SKM-1 (cell line): ENCODE results near the gene PCNX1.

Source experiments
- DNase-seq: peaks from one replicate; lab custom pipeline; 2025; ENCODE audit not compliant: unreplicated experiment; lab: John Stamatoyannopoulos, UW

The PCNX1 gene

GRCh38 chr14:71070169-71070568 lies 162.9 kb downstream of the PCNX1 start:
- no peak for DNase-seq

GRCh38 chr14:71071042-71071441 lies 163.8 kb downstream of the PCNX1 start:
- DNase-seq, result no peak

GRCh38 chr14:71076462-71077092 lies 169.3 kb downstream of the PCNX1 start:
- DNase-seq, result no peak

GRCh38 chr14:71078500-71078899 lies 171.2 kb downstream of the PCNX1 start:
- no peak for DNase-seq

- no peak for DNase-seq
Observed at GRCh38 chr14:71086567-71086966, 179.3 kb downstream of the PCNX1 start.

GRCh38 chr14:71089971-71090370 lies 182.7 kb downstream of the PCNX1 start:
- DNase-seq, result no peak

GRCh38 chr14:71094722-71095121 lies 187.5 kb downstream of the PCNX1 start:
- DNase-seq, result no peak

GRCh38 chr14:71096947-71097346 lies 189.7 kb downstream of the PCNX1 start:
- DNase-seq, result no peak

- DNase-seq, result peak; percentile 5
Observed at GRCh38 chr14:71103662-71104484, 196.6 kb downstream of the PCNX1 start.

GRCh38 chr14:71105177-71105576 lies 197.9 kb downstream of the PCNX1 start:
- DNase-seq, result no peak

GRCh38 chr14:71107921-71108320 lies 200.7 kb downstream of the PCNX1 start:
- no peak for DNase-seq

GRCh38 chr14:71108398-71109119 lies 201.3 kb downstream of the PCNX1 start:
- no peak for DNase-seq

GRCh38 chr14:71113376-71113775 lies 206.1 kb downstream of the PCNX1 start:
- DNase-seq, result no peak

- DNase-seq, result no peak
Observed at GRCh38 chr14:71114565-71114964, 207.3 kb downstream of the PCNX1 start.

GRCh38 chr14:71115306-71115705 lies 208.0 kb downstream of the PCNX1 start:
- no peak for DNase-seq

GRCh38 chr14:71115821-71116567 lies 208.7 kb downstream of the PCNX1 start:
- no peak for DNase-seq

- no peak for DNase-seq
Observed at GRCh38 chr14:71116568-71117122, 209.4 kb downstream of the PCNX1 start.

- no peak for DNase-seq
Observed at GRCh38 chr14:71117839-71118743, 210.8 kb downstream of the PCNX1 start.

GRCh38 chr14:71119075-71119474 lies 211.8 kb downstream of the PCNX1 start:
- DNase-seq, result no peak

GRCh38 chr14:71119832-71120231 lies 212.6 kb downstream of the PCNX1 start:
- DNase-seq, result no peak
